ENCODE measurements around the gene UBE2D3.

DNA sequence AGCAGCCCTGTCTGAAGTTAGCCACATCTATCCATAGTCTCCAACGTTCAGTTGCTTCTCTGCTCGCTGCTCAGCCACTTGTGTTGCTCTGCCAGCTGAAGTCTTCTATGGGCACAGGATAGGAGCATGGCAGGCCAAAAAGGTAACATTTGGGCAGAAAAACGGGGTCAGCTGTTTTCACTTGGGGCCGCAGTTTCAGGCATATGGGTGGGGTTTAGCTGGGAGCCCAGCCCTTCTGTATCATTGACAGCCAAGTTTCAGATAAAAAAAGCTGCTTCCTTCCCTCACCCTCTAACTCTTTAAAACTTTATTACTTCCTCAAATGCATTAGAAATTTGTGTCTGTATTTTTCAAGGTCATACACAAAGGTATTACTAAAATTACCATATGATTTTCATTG is 48.1 kb downstream of the UBE2D3 start:
- no peak for TF ChIP-seq ZNF416 (CRISPR knock-in tag; IDR thresholded peaks at IDR 0.05)
- TF ChIP-seq, protein P1, sequence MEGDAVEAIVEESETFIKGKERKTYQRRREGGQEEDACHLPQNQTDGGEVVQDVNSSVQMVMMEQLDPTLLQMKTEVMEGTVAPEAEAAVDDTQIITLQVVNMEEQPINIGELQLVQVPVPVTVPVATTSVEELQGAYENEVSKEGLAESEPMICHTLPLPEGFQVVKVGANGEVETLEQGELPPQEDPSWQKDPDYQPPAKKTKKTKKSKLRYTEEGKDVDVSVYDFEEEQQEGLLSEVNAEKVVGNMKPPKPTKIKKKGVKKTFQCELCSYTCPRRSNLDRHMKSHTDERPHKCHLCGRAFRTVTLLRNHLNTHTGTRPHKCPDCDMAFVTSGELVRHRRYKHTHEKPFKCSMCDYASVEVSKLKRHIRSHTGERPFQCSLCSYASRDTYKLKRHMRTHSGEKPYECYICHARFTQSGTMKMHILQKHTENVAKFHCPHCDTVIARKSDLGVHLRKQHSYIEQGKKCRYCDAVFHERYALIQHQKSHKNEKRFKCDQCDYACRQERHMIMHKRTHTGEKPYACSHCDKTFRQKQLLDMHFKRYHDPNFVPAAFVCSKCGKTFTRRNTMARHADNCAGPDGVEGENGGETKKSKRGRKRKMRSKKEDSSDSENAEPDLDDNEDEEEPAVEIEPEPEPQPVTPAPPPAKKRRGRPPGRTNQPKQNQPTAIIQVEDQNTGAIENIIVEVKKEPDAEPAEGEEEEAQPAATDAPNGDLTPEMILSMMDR (IDR thresholded peaks at IDR 0.05): no peak
- TF ChIP-seq CBFB (CRISPR knock-in tag; IDR thresholded peaks at IDR 0.05; ENCODE audit: low read depth): no peak
